ENCODE data around the gene DIP2A. TPM values are rescaled to one million over a fixed set of nuclear protein-coding genes. Genes with fewer than 3 reads are reported as not detected.

The DIP2A gene
- total RNA-seq, 1 experiment from 2014 or later: 39.9 TPM

GRCh38 chr21:46509741-46510502 lies 51.2 kb downstream of the DIP2A start:
- DNase-seq: no peak
- Histone ChIP-seq H3K4me3 (no peak overlapping the region), H3K9me2 (ENCODE audit: insufficient read depth) (no peaks in the 10 kb centered on the region), H3K4me1 (replicated peaks; ENCODE audit: insufficient read depth) (no peaks in the 10 kb centered on the region), H3K36me3 (ENCODE audit: low read depth) (no peaks in the 10 kb centered on the region), H3K4me2 (no peak overlapping the region), H3K9me3 (ENCODE audit: insufficient read depth, low read depth) (no peaks in the 10 kb centered on the region), H2AFZ (no peak overlapping the region), H3K27me3 (ENCODE audit: insufficient read depth, low read depth) (no peaks in the 10 kb centered on the region), H3K79me2 (ENCODE audit: low read depth) (no peaks in the 10 kb centered on the region), H4K20me1 (ENCODE audit: insufficient read depth) (no peaks in the 10 kb centered on the region), H3K27ac (no peak overlapping the region), H3F3A (ENCODE audit: insufficient read depth, low read depth) (no peaks in the 10 kb centered on the region)
- CTCF ChIA-PET: no interaction called here
- no peak for TF ChIP-seq EZH2 (IDR thresholded peaks at IDR 0.05; ENCODE audit: low read depth)
- no peak for TF ChIP-seq CTCF (conservative IDR thresholded peaks at IDR 0.05)
- BruUV-seq (replicated peaks): no TSS peak
- POLR2A ChIA-PET (ENCODE audit: unreplicated experiment): no interaction called here
- intact Hi-C loops (cut with micrococcal nuclease; ENCODE audit: unreplicated experiment): no loop called here

- no peak for DNase-seq
- no peak for TF ChIP-seq CTCF (conservative IDR thresholded peaks at IDR 0.05)
- no peak for TF ChIP-seq EZH2 (IDR thresholded peaks at IDR 0.05; ENCODE audit: low read depth)
- ChIA-PET POLR2A (ENCODE audit: unreplicated experiment) (no interaction called here), CTCF (no interaction called here)
- no peaks in the 10 kb centered on the region for H3K4me1 ChIP-seq (replicated peaks; ENCODE audit: insufficient read depth)
- no peaks in the 10 kb centered on the region for H3K36me3 ChIP-seq (ENCODE audit: low read depth)
- BruUV-seq (replicated peaks): no TSS peak
- no peak overlapping the region for H3K4me3 ChIP-seq
- no peaks in the 10 kb centered on the region for H3K27me3 ChIP-seq (ENCODE audit: insufficient read depth, low read depth)
- no peaks in the 10 kb centered on the region for H3K9me2 ChIP-seq (ENCODE audit: insufficient read depth)
- intact Hi-C loops (cut with micrococcal nuclease; ENCODE audit: unreplicated experiment): no loop called here
- no peaks in the 10 kb centered on the region for H4K20me1 ChIP-seq (ENCODE audit: insufficient read depth)
- H3F3A ChIP-seq (ENCODE audit: insufficient read depth, low read depth): no peaks in the 10 kb centered on the region
- no peak overlapping the region for H2AFZ ChIP-seq
- H3K9me3 ChIP-seq (ENCODE audit: insufficient read depth, low read depth): no peaks in the 10 kb centered on the region
- H3K79me2 ChIP-seq (ENCODE audit: low read depth): no peaks in the 10 kb centered on the region
- H3K27ac ChIP-seq: no peak overlapping the region
- H3K4me2 ChIP-seq: no peak overlapping the region
Observed at GRCh38 chr21:46515109-46515508, 56.4 kb downstream of the DIP2A start.

GRCh38 chr21:46516068-46516467 lies 57.4 kb downstream of the DIP2A start:
- no peaks in the 10 kb centered on the region for H4K20me1 ChIP-seq (ENCODE audit: insufficient read depth)
- no peaks in the 10 kb centered on the region for H3K27me3 ChIP-seq (ENCODE audit: insufficient read depth, low read depth)
- intact Hi-C loops (cut with micrococcal nuclease; ENCODE audit: unreplicated experiment): no loop called here
- no peaks in the 10 kb centered on the region for H3F3A ChIP-seq (ENCODE audit: insufficient read depth, low read depth)
- H3K4me2 ChIP-seq: no peak overlapping the region
- no TSS peak for BruUV-seq (replicated peaks)
- no peak overlapping the region for H2AFZ ChIP-seq
- H3K79me2 ChIP-seq (ENCODE audit: low read depth): no peaks in the 10 kb centered on the region
- no peak for TF ChIP-seq EZH2 (IDR thresholded peaks at IDR 0.05; ENCODE audit: low read depth)
- no peak for TF ChIP-seq CTCF (conservative IDR thresholded peaks at IDR 0.05)
- POLR2A ChIA-PET (ENCODE audit: unreplicated experiment): no interaction called here
- DNase-seq: no peak
- no peak overlapping the region for H3K4me3 ChIP-seq
- CTCF ChIA-PET: no interaction called here
- no peak overlapping the region for H3K27ac ChIP-seq
- H3K36me3 ChIP-seq (ENCODE audit: low read depth): no peaks in the 10 kb centered on the region
- no peaks in the 10 kb centered on the region for H3K9me2 ChIP-seq (ENCODE audit: insufficient read depth)
- H3K4me1 ChIP-seq (replicated peaks; ENCODE audit: insufficient read depth): no peaks in the 10 kb centered on the region
- no peaks in the 10 kb centered on the region for H3K9me3 ChIP-seq (ENCODE audit: insufficient read depth, low read depth)
